ENCODE data around the gene TPM3. TPM values are rescaled to one million over a fixed set of nuclear protein-coding genes. Genes with fewer than 3 reads are reported as not detected.
A peak's percentile ranks its signal among the peaks of the same experiment; 100 is the strongest.

Gene TPM3
- total RNA-seq, 2 experiments from 2014 or later: 235 to 420 TPM

DNA sequence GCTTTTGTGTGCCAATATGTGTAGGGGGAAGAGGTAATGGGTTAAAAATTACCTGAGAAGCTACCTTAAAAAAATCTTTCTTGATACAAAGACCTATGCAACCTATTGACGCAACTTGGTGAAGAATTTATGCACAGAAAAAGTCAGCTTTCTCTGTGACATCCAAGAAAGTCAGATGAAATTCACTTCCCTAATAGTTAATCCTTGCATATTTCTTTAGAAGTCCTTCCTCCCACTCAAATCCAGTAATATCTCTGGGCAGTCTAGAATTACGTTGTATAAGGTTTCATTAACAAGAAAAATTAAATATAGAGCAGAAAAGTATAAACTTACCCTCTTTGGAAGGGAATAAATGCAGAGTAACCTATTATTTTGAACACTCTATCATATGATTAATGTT, 31.7 kb upstream of the TPM3 start:
- Histone ChIP-seq H3K4me3 (ENCODE audit: low read depth, low read length, poor library complexity, severe bottlenecking) (peak overlapping the region; percentile 96), H3K4me1 (ENCODE audit: insufficient read depth, low read length, poor library complexity, severe bottlenecking) (peaks cover 29% of the 10 kb centered on the region), H2AFZ (ENCODE audit: low read length) (no peak overlapping the region), H4K20me1 (ENCODE audit: insufficient read depth, low read length) (peaks cover 29% of the 10 kb centered on the region; the same call in 1 of the 2 replicates), H3K36me3 (ENCODE audit: insufficient read depth, low read length) (peaks cover 84% of the 10 kb centered on the region), H3K9me2 (ENCODE audit: insufficient read depth, low read length) (no peaks in the 10 kb centered on the region), H3K27ac (ENCODE audit: low read depth, low read length, poor library complexity, severe bottlenecking) (no peak overlapping the region), H3K9me3 (ENCODE audit: low read length) (peaks cover 7% of the 10 kb centered on the region; the same call in 1 of the 2 replicates), H3K79me2 (ENCODE audit: insufficient read depth, low read depth, low read length) (peaks cover 92% of the 10 kb centered on the region), H3K4me2 (ENCODE audit: low read length) (peak overlapping the region; percentile 90)
- no peak for DNase-seq (ENCODE audit: low spot score)
- intact Hi-C loops (cut with micrococcal nuclease; ENCODE audit: unreplicated experiment): no loop called here
- BruUV-seq (replicated peaks): no TSS peak
- ChIA-PET CTCF (ENCODE audit: unreplicated experiment) (no interaction called here), POLR2A (no interaction called here)
- TF ChIP-seq, protein P1, sequence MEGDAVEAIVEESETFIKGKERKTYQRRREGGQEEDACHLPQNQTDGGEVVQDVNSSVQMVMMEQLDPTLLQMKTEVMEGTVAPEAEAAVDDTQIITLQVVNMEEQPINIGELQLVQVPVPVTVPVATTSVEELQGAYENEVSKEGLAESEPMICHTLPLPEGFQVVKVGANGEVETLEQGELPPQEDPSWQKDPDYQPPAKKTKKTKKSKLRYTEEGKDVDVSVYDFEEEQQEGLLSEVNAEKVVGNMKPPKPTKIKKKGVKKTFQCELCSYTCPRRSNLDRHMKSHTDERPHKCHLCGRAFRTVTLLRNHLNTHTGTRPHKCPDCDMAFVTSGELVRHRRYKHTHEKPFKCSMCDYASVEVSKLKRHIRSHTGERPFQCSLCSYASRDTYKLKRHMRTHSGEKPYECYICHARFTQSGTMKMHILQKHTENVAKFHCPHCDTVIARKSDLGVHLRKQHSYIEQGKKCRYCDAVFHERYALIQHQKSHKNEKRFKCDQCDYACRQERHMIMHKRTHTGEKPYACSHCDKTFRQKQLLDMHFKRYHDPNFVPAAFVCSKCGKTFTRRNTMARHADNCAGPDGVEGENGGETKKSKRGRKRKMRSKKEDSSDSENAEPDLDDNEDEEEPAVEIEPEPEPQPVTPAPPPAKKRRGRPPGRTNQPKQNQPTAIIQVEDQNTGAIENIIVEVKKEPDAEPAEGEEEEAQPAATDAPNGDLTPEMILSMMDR (conservative IDR thresholded peaks at IDR 0.05; ENCODE audit: low read length): no peak
- TF ChIP-seq EZH2phosphoT487 (IDR thresholded peaks at IDR 0.05; ENCODE audit: borderline replicate concordance, low read depth, low read length): no peak

GRCh38 chr1:154222918-154223317, 31.0 kb upstream of the TPM3 start:
- no peak for TF ChIP-seq EZH2phosphoT487 (IDR thresholded peaks at IDR 0.05; ENCODE audit: borderline replicate concordance, low read depth, low read length)
- TF ChIP-seq, protein P1 (conservative IDR thresholded peaks at IDR 0.05; ENCODE audit: low read length): no peak
- Histone ChIP-seq H3K4me2 (ENCODE audit: low read length) (peak overlapping the region; percentile 90), H3K9me2 (ENCODE audit: insufficient read depth, low read length) (no peaks in the 10 kb centered on the region), H4K20me1 (ENCODE audit: insufficient read depth, low read length) (peaks cover 36% of the 10 kb centered on the region; the same call in 1 of the 2 replicates), H2AFZ (ENCODE audit: low read length) (no peak overlapping the region), H3K27ac (ENCODE audit: low read depth, low read length, poor library complexity, severe bottlenecking) (no peak overlapping the region), H3K4me3 (ENCODE audit: low read depth, low read length, poor library complexity, severe bottlenecking) (peak overlapping the region; percentile 96), H3K36me3 (ENCODE audit: insufficient read depth, low read length) (peaks cover 84% of the 10 kb centered on the region), H3K4me1 (ENCODE audit: insufficient read depth, low read length, poor library complexity, severe bottlenecking) (peaks cover 37% of the 10 kb centered on the region), H3K9me3 (ENCODE audit: low read length) (peaks cover 7% of the 10 kb centered on the region; the same call in 1 of the 2 replicates), H3K79me2 (ENCODE audit: insufficient read depth, low read depth, low read length) (peaks cover 94% of the 10 kb centered on the region)
- ChIA-PET CTCF (ENCODE audit: unreplicated experiment) (interaction anchor here (1.1 kb wide), 1 partner anchor 49 kb away, joined by 3 read pairs; no protein-coding TSS in a partner anchor), POLR2A (interaction anchor here (0.5 to 0.7 kb wide), 3 partner anchors 9 to 954 kb away, joined by 3 to 4 read pairs (median 3); no protein-coding TSS in a partner anchor)
- intact Hi-C loops (cut with micrococcal nuclease; ENCODE audit: unreplicated experiment): no loop called here
- no peak for DNase-seq (ENCODE audit: low spot score)
- no TSS peak for BruUV-seq (replicated peaks)

DNA sequence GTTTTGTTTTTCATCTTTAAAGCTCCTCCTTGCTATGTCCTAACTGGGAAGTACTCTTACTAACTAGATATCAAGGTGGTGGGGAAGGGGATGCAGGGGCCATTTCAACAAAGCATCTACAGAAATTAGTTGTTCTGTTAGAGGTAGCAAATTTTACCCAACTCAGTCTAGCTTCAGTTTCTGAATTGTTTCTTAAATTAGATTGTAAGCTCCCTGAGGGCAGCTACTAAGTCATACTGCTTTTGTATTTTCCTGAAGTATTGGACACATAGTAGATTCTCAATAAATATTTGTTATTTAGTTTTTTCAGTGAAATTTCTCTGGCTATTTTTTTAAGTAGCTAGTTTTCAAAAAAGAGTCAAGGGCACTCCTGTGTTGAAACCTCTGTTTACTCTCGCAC, 30.6 kb upstream of the TPM3 start:
- H3K4me2 ChIP-seq (ENCODE audit: low read length): peak overlapping the region; percentile 90
- H3K9me3 ChIP-seq (ENCODE audit: low read length): peaks cover 7% of the 10 kb centered on the region; the same call in 1 of the 2 replicates
- CTCF ChIA-PET (ENCODE audit: unreplicated experiment): interaction anchor here (1.1 to 1.2 kb wide), 2 partner anchors 44 to 49 kb away, joined by 3 read pairs; no protein-coding TSS in a partner anchor
- TF ChIP-seq EZH2phosphoT487 (IDR thresholded peaks at IDR 0.05; ENCODE audit: borderline replicate concordance, low read depth, low read length): no peak
- TF ChIP-seq, protein P1 (conservative IDR thresholded peaks at IDR 0.05; ENCODE audit: low read length): no peak
- H3K4me1 ChIP-seq (ENCODE audit: insufficient read depth, low read length, poor library complexity, severe bottlenecking): peaks cover 41% of the 10 kb centered on the region
- BruUV-seq (replicated peaks): no TSS peak
- no peaks in the 10 kb centered on the region for H3K9me2 ChIP-seq (ENCODE audit: insufficient read depth, low read length)
- peaks cover 36% of the 10 kb centered on the region; the same call in 1 of the 2 replicates for H4K20me1 ChIP-seq (ENCODE audit: insufficient read depth, low read length)
- H3K36me3 ChIP-seq (ENCODE audit: insufficient read depth, low read length): peaks cover 84% of the 10 kb centered on the region
- H3K27ac ChIP-seq (ENCODE audit: low read depth, low read length, poor library complexity, severe bottlenecking): no peak overlapping the region
- intact Hi-C loops (cut with micrococcal nuclease; ENCODE audit: unreplicated experiment): no loop called here
- POLR2A ChIA-PET: interaction anchor here (0.5 to 0.7 kb wide), 3 partner anchors 10 to 955 kb away, joined by 3 to 4 read pairs (median 3); no protein-coding TSS in a partner anchor
- H3K79me2 ChIP-seq (ENCODE audit: insufficient read depth, low read depth, low read length): peaks cover 94% of the 10 kb centered on the region
- DNase-seq (ENCODE audit: low spot score): no peak
- no peak overlapping the region for H2AFZ ChIP-seq (ENCODE audit: low read length)
- peak overlapping the region; percentile 96 for H3K4me3 ChIP-seq (ENCODE audit: low read depth, low read length, poor library complexity, severe bottlenecking)

All from OCI-LY7 (cell line).